Panc1 (cell line): ENCODE data around the gene PLXNB1.

Experiments used
- REST ChIP-seq, 2 experiments: IDR thresholded peaks; 2 replicates each; pipeline ENCODE4 v1.6.1; 2011 to 2012; ENCODE audit warnings: low read depth in 2 of 2, control low read depth in 1 of 2, low read length in 1 of 2, mild to moderate bottlenecking in 1 of 2, moderate library complexity in 1 of 2; ENCODE audit not compliant: insufficient read depth in 1 of 2
- TF ChIP-seq, protein P1 (sequence below): fragments of 450-650 bp; IDR thresholded peaks from 2 replicates; pipeline ENCODE4 v1.5.1; 2017; ENCODE audit warnings: mild to moderate bottlenecking

- TF ChIP-seq, protein P1, sequence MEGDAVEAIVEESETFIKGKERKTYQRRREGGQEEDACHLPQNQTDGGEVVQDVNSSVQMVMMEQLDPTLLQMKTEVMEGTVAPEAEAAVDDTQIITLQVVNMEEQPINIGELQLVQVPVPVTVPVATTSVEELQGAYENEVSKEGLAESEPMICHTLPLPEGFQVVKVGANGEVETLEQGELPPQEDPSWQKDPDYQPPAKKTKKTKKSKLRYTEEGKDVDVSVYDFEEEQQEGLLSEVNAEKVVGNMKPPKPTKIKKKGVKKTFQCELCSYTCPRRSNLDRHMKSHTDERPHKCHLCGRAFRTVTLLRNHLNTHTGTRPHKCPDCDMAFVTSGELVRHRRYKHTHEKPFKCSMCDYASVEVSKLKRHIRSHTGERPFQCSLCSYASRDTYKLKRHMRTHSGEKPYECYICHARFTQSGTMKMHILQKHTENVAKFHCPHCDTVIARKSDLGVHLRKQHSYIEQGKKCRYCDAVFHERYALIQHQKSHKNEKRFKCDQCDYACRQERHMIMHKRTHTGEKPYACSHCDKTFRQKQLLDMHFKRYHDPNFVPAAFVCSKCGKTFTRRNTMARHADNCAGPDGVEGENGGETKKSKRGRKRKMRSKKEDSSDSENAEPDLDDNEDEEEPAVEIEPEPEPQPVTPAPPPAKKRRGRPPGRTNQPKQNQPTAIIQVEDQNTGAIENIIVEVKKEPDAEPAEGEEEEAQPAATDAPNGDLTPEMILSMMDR: no peak
- no peak for TF ChIP-seq REST (IDR thresholded peaks at IDR 0.05; ENCODE audit: insufficient read depth in 1 of 2, low read depth in 2 of 2, low read length in 1 of 2)
Measured at GRCh38 chr3:48418651-48419050, 11.2 kb downstream of the PLXNB1 start.
